GM19043 (cell line): ENCODE results near the gene PHEX.
A peak's percentile ranks its signal among the peaks of the same experiment; 100 is the strongest.

Experiments used
- ATAC-seq: cut with Tn5 transposase; IDR thresholded peaks from one replicate; pipeline ENCODE4 v1.9.1; 2021; ENCODE audit warnings: low read depth; ENCODE audit not compliant: unreplicated experiment

PHEX gene

GRCh38 chrX:22032084-22032483, at the start of gene PHEX:
TSS of gene PHEX (plus strand) at chrX:22032325. CDS start at chrX:22033006, 681 bp downstream.
- no peak for ATAC-seq

GRCh38 chrX:21985332-21985777, 46.8 kb upstream of the PHEX start:
- peak; percentile 70 for ATAC-seq

GRCh38 chrX:21986596-21986995, 45.5 kb upstream of the PHEX start:
- ATAC-seq: no peak

- peak; percentile 32 for ATAC-seq
These were observed 42.7 kb upstream of the PHEX start for GRCh38 chrX:21989384-21989783.

- ATAC-seq: no peak
These were observed 41.3 kb upstream of the PHEX start for GRCh38 chrX:21990832-21991231.

GRCh38 chrX:21991504-21991903, 40.6 kb upstream of the PHEX start:
- no peak for ATAC-seq

GRCh38 chrX:21993265-21993664, 38.9 kb upstream of the PHEX start:
- ATAC-seq: peak; percentile 86

- ATAC-seq: no peak
These were observed 35.2 kb upstream of the PHEX start for GRCh38 chrX:21996872-21997455.

GRCh38 chrX:21998037-21998436, 34.1 kb upstream of the PHEX start:
- no peak for ATAC-seq

GRCh38 chrX:22004866-22005265, 27.3 kb upstream of the PHEX start:
- no peak for ATAC-seq

- no peak for ATAC-seq
These were observed 20.1 kb upstream of the PHEX start for GRCh38 chrX:22012051-22012450.

GRCh38 chrX:22012931-22013330, 19.2 kb upstream of the PHEX start:
- ATAC-seq: no peak

GRCh38 chrX:22015139-22015750, 16.9 kb upstream of the PHEX start:
- ATAC-seq: no peak

GRCh38 chrX:22021751-22022324, 10.3 kb upstream of the PHEX start:
- ATAC-seq: no peak

- ATAC-seq: no peak
These were observed 7.5 kb upstream of the PHEX start for GRCh38 chrX:22024577-22024976.

GRCh38 chrX:22025751-22026150, 6.4 kb upstream of the PHEX start:
- no peak for ATAC-seq

GRCh38 chrX:22026731-22027130, 5.4 kb upstream of the PHEX start:
- no peak for ATAC-seq

GRCh38 chrX:22032506-22032905, 381 bp downstream of the PHEX start:
- no peak for ATAC-seq

GRCh38 chrX:22033818-22034217, 1.7 kb downstream of the PHEX start:
- ATAC-seq: no peak

- no peak for ATAC-seq
These were observed 3.1 kb downstream of the PHEX start for GRCh38 chrX:22035236-22035635.

GRCh38 chrX:22037225-22037624, 5.1 kb downstream of the PHEX start:
- ATAC-seq: no peak

GRCh38 chrX:22037911-22038537, 5.9 kb downstream of the PHEX start:
- no peak for ATAC-seq
